ENCODE data around the gene PAXX. TPM values are rescaled to one million over a fixed set of nuclear protein-coding genes. Genes with fewer than 3 reads are reported as not detected.

PAXX gene
- total and polyA plus RNA-seq, 2 donors (not counting 1 experiment from before 2014, with no cell fraction given), result 74.8 to 167 TPM

- Histone ChIP-seq H3K4me1 (ENCODE audit: control insufficient read depth in 2 of 2, insufficient read depth in 2 of 2, low read length in 2 of 2) (peaks cover 5 to 10% of the 10 kb centered on the region in 2 donors), H4K20me1 (ENCODE audit: control insufficient read depth, insufficient read depth, low read length, poor library complexity, severe bottlenecking) (no peaks in the 10 kb centered on the region), H3K9ac (ENCODE audit: low read length) (no peak overlapping the region), H3K27me3 (replicated peaks in 1 of 4; ENCODE audit: control extremely low read depth in 1 of 4, control insufficient read depth in 3 of 4, insufficient read depth in 4 of 4, low read length in 3 of 4) (peaks cover 0 to 7% (median under 1%) of the 10 kb centered on the region in 4 experiments), H3K4me3 (ENCODE audit: control extremely low read depth in 1 of 5, extremely low read depth in 1 of 5, insufficient read depth in 1 of 5, low read depth in 2 of 5, low read length in 4 of 5) (no peak overlapping the region), H2AFZ (ENCODE audit: insufficient read depth, low read depth, low read length, poor library complexity, severe bottlenecking) (no peak overlapping the region), H3K4me2 (replicated peaks; ENCODE audit: low read depth, low read length, poor library complexity, severe bottlenecking) (no peak overlapping the region), H3K27ac (ENCODE audit: low read length in 2 of 2) (no peak overlapping the region), H3K36me3 (replicated peaks in 1 of 2; ENCODE audit: control extremely low read depth in 1 of 2, control insufficient read depth in 1 of 2, extremely low read depth in 1 of 2, insufficient read depth in 2 of 2, low read length in 1 of 2) (no peaks in the 10 kb centered on the region), H3K79me2 (ENCODE audit: control insufficient read depth, insufficient read depth, low read length) (no peaks in the 10 kb centered on the region), H3K9me3 (ENCODE audit: control extremely low read depth in 1 of 3, control insufficient read depth in 2 of 3, insufficient read depth in 1 of 3, low read length in 2 of 3) (peaks cover 0 to 2% (median 0%) of the 10 kb centered on the region in 3 donors)
- H3K9me3 Mint-ChIP-seq (ENCODE audit: insufficient read depth), result no peaks in the 10 kb centered on the region
- no peak overlapping the region for H3K4me3 Mint-ChIP-seq
- intact Hi-C loops (cut with micrococcal nuclease), result no loop called here
- peaks cover 5% of the 10 kb centered on the region for H3K27me3 Mint-ChIP-seq
- POLR2A ChIA-PET, result no interaction called here
- peaks cover 11% of the 10 kb centered on the region for H3K4me1 Mint-ChIP-seq
- no peak for ATAC-seq (ENCODE audit: low read depth)
- DNase-seq, result no peak
- no peak for TF ChIP-seq CTCF (IDR thresholded peaks at IDR 0.05)
- no peak for TF ChIP-seq EZH2 (IDR thresholded peaks at IDR 0.05; ENCODE audit: borderline replicate concordance, insufficient read depth, low read depth, low read length, poor library complexity, severe bottlenecking)
- CTCF ChIA-PET, result no interaction called here
- no peak overlapping the region for H3K27ac Mint-ChIP-seq
- 91% methylated on average over 6 of the region's 12 CpGs for WGBS (ENCODE audit: insufficient coverage)
Measured at GRCh38 chr9:136963751-136964150, 28.5 kb upstream of the PAXX start.

GRCh38 chr9:136964171-136964689, 28.0 kb upstream of the PAXX start:
- Mint-ChIP-seq H3K4me3 (no peak overlapping the region), H3K27me3 (peaks cover 5% of the 10 kb centered on the region), H3K27ac (no peak overlapping the region), H3K4me1 (peaks cover 11% of the 10 kb centered on the region), H3K9me3 (ENCODE audit: insufficient read depth) (no peaks in the 10 kb centered on the region)
- Histone ChIP-seq H3K9ac (ENCODE audit: low read length) (no peak overlapping the region), H3K36me3 (replicated peaks in 1 of 2; ENCODE audit: control extremely low read depth in 1 of 2, control insufficient read depth in 1 of 2, extremely low read depth in 1 of 2, insufficient read depth in 2 of 2, low read length in 1 of 2) (no peaks in the 10 kb centered on the region), H3K27me3 (replicated peaks in 1 of 4; ENCODE audit: control extremely low read depth in 1 of 4, control insufficient read depth in 3 of 4, insufficient read depth in 4 of 4, low read length in 3 of 4) (peaks cover 0 to 4% (median under 1%) of the 10 kb centered on the region in 4 experiments), H3K4me3 (ENCODE audit: control extremely low read depth in 1 of 5, extremely low read depth in 1 of 5, insufficient read depth in 1 of 5, low read depth in 2 of 5, low read length in 4 of 5) (no peak overlapping the region), H3K4me2 (replicated peaks; ENCODE audit: low read depth, low read length, poor library complexity, severe bottlenecking) (no peak overlapping the region), H4K20me1 (ENCODE audit: control insufficient read depth, insufficient read depth, low read length, poor library complexity, severe bottlenecking) (no peaks in the 10 kb centered on the region), H3K27ac (ENCODE audit: low read length in 2 of 2) (no peak overlapping the region), H2AFZ (ENCODE audit: insufficient read depth, low read depth, low read length, poor library complexity, severe bottlenecking) (no peak overlapping the region), H3K79me2 (ENCODE audit: control insufficient read depth, insufficient read depth, low read length) (no peaks in the 10 kb centered on the region), H3K9me3 (ENCODE audit: control extremely low read depth in 1 of 3, control insufficient read depth in 2 of 3, insufficient read depth in 1 of 3, low read length in 2 of 3) (peaks cover 0 to under 1% (median 0%) of the 10 kb centered on the region in 3 donors), H3K4me1 (ENCODE audit: control insufficient read depth in 2 of 2, insufficient read depth in 2 of 2, low read length in 2 of 2) (peaks cover 5 to 10% of the 10 kb centered on the region in 2 donors)
- TF ChIP-seq EZH2 (IDR thresholded peaks at IDR 0.05; ENCODE audit: borderline replicate concordance, insufficient read depth, low read depth, low read length, poor library complexity, severe bottlenecking) (no peak), CTCF (IDR thresholded peaks at IDR 0.05) (no peak)
- CTCF ChIA-PET, result interaction anchor here (0.7 kb wide), 1 partner anchor 158 kb away, joined by 3 read pairs; no protein-coding TSS in a partner anchor
- intact Hi-C loops (cut with micrococcal nuclease), result no loop called here
- 80% methylated on average over 21 of the region's 22 CpGs for WGBS (ENCODE audit: insufficient coverage)
- no peak for ATAC-seq (ENCODE audit: low read depth)
- POLR2A ChIA-PET, result no interaction called here
- DNase-seq, result no peak
